Measurements from ENCODE around the gene COL28A1.

The COL28A1 gene

DNA sequence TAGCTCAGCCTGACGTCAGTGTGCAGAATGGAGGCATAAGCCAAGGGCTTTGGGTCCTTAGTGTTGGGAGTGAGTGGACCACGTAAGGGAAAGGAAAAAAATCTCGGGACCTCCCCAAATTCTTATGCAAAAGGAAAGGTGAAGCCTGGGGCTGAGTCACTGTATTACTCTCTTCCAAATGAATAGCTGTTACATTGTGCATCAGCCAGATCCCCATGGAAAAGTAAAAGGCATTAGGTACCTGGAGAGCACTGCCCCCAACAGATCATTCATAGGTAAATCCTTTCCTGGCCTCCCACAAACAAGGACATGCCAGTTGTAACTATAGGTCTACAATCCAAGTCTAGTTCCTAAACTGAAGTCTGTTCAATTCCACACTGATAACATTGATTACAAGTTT, 182.8 kb downstream of the COL28A1 start:
- DNase-seq (ENCODE audit: low read depth, low spot score) = no peak
- TF ChIP-seq, protein P1, sequence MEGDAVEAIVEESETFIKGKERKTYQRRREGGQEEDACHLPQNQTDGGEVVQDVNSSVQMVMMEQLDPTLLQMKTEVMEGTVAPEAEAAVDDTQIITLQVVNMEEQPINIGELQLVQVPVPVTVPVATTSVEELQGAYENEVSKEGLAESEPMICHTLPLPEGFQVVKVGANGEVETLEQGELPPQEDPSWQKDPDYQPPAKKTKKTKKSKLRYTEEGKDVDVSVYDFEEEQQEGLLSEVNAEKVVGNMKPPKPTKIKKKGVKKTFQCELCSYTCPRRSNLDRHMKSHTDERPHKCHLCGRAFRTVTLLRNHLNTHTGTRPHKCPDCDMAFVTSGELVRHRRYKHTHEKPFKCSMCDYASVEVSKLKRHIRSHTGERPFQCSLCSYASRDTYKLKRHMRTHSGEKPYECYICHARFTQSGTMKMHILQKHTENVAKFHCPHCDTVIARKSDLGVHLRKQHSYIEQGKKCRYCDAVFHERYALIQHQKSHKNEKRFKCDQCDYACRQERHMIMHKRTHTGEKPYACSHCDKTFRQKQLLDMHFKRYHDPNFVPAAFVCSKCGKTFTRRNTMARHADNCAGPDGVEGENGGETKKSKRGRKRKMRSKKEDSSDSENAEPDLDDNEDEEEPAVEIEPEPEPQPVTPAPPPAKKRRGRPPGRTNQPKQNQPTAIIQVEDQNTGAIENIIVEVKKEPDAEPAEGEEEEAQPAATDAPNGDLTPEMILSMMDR (IDR thresholded peaks at IDR 0.05; ENCODE audit: insufficient read depth, low read length, missing control alignments) = no peak
- ChIA-PET CTCF (interaction anchor here (1.7 kb wide), 1 partner anchor 249 kb away, joined by 4 read pairs; no protein-coding TSS in a partner anchor), POLR2A (no interaction called here)
- no peak overlapping the region for H3K4me3 ChIP-seq (ENCODE audit: low read depth, low read length)

DNA sequence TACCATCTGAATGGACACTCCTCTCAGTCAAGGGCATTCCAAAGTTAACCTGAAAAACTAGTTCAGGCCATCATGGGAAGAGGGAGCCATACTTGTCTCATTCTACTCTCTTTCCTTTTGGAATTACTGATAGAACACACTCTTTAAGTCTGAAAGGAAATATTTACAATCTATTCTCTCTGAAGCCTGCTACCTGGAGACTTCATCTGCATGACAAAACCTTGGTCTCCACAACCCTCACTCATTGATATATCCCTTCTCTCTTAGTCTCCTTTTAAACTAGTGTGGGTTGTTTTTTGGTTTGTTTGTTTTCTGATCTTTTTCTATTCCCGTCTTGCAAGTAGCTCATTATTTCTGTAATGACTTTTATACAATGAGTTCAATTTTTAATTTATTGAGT, 183.8 kb downstream of the COL28A1 start:
- CTCF ChIA-PET = interaction anchor here (1.1 to 1.7 kb wide), 2 partner anchors 12 to 248 kb away, joined by 4 to 5 read pairs; no protein-coding TSS in a partner anchor
- TF ChIP-seq, protein P1 (IDR thresholded peaks at IDR 0.05; ENCODE audit: insufficient read depth, low read length, missing control alignments) = no peak
- DNase-seq (ENCODE audit: low read depth, low spot score) = no peak
- H3K4me3 ChIP-seq (ENCODE audit: low read depth, low read length) = no peak overlapping the region
- POLR2A ChIA-PET = no interaction called here

DNA sequence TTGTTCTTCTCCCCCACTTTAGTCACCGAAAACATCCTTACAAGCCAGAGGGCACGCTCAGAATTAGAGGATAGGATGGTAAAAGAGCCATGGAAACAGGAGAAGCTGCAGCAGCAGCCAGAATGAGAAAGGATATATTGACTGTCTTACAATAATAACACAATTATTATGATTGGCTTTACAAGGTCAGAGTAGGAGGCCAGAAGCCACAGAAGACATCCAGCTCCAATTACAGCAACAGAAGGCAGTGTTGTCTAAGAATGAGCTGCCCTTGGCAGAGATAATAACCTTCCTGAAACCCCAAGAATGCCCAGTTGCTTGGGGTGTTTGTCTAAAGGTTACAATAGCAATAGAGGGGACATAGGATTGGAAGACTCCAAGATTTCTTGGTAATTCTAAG, 184.5 kb downstream of the COL28A1 start:
- CTCF ChIA-PET = no interaction called here
- no peak for DNase-seq (ENCODE audit: low read depth, low spot score)
- POLR2A ChIA-PET = no interaction called here
- no peak overlapping the region for H3K4me3 ChIP-seq (ENCODE audit: low read depth, low read length)
- TF ChIP-seq, protein P1 (IDR thresholded peaks at IDR 0.05; ENCODE audit: insufficient read depth, low read length, missing control alignments) = no peak

DNA sequence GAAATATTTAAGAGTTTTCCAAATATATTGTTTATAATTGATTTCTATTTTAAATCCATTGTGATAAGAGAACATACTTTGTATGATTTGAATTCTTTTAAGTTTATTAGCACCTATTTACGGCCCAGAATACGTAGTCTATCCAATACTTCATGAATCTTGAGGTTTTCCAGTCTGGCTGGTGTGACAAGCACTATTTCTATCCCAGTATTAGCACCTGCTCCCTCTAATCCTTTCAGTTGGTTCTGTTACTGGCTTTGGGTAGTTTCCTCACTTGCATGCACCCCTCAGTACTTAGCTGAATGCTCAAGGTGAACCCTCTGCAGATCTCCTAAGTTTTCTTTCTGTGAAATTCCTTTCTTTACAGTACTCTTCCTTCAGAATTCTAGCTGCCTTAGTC, 186.5 kb downstream of the COL28A1 start:
- no peak for DNase-seq (ENCODE audit: low read depth, low spot score)
- CTCF ChIA-PET = no interaction called here
- TF ChIP-seq, protein P1 (IDR thresholded peaks at IDR 0.05; ENCODE audit: insufficient read depth, low read length, missing control alignments) = no peak
- no peak overlapping the region for H3K4me3 ChIP-seq (ENCODE audit: low read depth, low read length)
- POLR2A ChIA-PET = no interaction called here

DNA sequence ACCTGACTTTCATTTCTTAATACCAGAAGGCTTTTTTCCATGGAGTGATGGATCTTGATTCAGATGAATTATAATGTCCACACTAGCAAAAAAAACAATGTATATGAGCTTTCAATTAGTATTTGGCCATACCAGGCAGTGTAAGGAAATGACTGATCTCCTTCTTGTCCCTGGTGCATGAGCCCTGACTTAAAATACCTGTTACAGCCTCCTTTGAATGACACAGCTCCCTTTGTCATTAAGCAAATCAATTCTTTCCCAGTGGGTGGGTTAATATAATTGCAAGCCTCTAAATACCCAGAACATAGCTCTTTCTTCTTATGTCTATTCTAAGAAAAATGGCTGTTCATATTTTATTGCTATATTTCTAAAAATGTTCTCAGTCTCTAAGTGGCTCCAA, 188.6 kb downstream of the COL28A1 start:
- no peak for DNase-seq (ENCODE audit: low read depth, low spot score)
- no peak overlapping the region for H3K4me3 ChIP-seq (ENCODE audit: low read depth, low read length)
- TF ChIP-seq, protein P1 (IDR thresholded peaks at IDR 0.05; ENCODE audit: insufficient read depth, low read length, missing control alignments) = no peak
- ChIA-PET CTCF (interaction anchor here (0.9 to 1.1 kb wide), 3 partner anchors 23 to 244 kb away, joined by 3 to 4 read pairs (median 3); no protein-coding TSS in a partner anchor), POLR2A (no interaction called here)

DNA sequence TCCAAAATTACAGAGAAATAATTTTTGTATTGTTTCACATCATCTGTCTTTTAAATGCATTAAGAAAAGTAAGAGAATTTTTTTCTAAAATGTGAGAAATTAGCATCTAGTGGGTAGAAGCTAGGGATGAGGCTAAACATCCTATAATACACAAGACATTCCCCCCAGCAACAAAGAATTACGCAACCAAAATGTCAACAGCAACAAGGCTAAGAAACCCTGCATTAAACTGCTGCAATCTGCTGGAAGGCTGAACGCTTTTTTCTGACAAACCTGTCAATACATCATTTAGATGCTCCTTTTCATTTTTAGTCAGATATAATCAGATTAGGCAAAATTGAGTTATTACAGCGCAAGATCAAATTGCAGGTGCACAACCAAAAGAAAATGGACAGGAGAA, 191.1 kb downstream of the COL28A1 start:
- TF ChIP-seq, protein P1 (IDR thresholded peaks at IDR 0.05; ENCODE audit: insufficient read depth, low read length, missing control alignments) = no peak
- ChIA-PET POLR2A (no interaction called here), CTCF (no interaction called here)
- H3K4me3 ChIP-seq (ENCODE audit: low read depth, low read length) = no peak overlapping the region
- DNase-seq (ENCODE audit: low read depth, low spot score) = no peak

All from AG04449 (cell line).